A204.1 (cell line): Measurements from ENCODE around the gene GTF2E1.
A peak's percentile ranks its signal among the peaks of the same experiment; 100 is the strongest.
"Not testable (repeated sequence)": the region's sequence is repeated elsewhere in the genome, so short reads cannot be mapped to it uniquely, and the experiment has no call there.

Experiments
- FAIRE-seq: peaks from 2 replicates; lab custom pipeline; 2012; peaks lifted over from hg19 to GRCh38; lab: Jason Lieb, UNC

Gene GTF2E1

GRCh38 chr3:120742198-120742848, at the start of gene GTF2E1, which contains the start of gene RABL3:
Gene GTF2E1, plus strand, starts transcription at chr3:120742744. Its CDS starts 7,809 bp downstream, at chr3:120750553.
Gene RABL3, minus strand, starts transcription at chr3:120742516. Its CDS starts 9 bp downstream, at chr3:120742507.
- peak; percentile 99 for FAIRE-seq

GRCh38 chr3:120693439-120694171, 48.9 kb upstream of the GTF2E1 start:
- FAIRE-seq = no peak

- no peak for FAIRE-seq
Observed at GRCh38 chr3:120699333-120699732, 43.2 kb upstream of the GTF2E1 start.

- no peak for FAIRE-seq
Observed at GRCh38 chr3:120705884-120706582, 36.5 kb upstream of the GTF2E1 start.

GRCh38 chr3:120706950-120707349, 35.6 kb upstream of the GTF2E1 start:
- no peak for FAIRE-seq

- no peak for FAIRE-seq
Observed at GRCh38 chr3:120708408-120708807, 34.1 kb upstream of the GTF2E1 start.

- FAIRE-seq = no peak
Observed at GRCh38 chr3:120710369-120710768, 32.2 kb upstream of the GTF2E1 start.

GRCh38 chr3:120713262-120713661, 29.3 kb upstream of the GTF2E1 start:
- FAIRE-seq = no peak

GRCh38 chr3:120719167-120719834, 23.2 kb upstream of the GTF2E1 start:
- FAIRE-seq = not testable (repeated sequence)

GRCh38 chr3:120726791-120727190, 15.8 kb upstream of the GTF2E1 start:
- FAIRE-seq = no peak

- FAIRE-seq = no peak
Observed at GRCh38 chr3:120730576-120731542, 11.7 kb upstream of the GTF2E1 start.

- FAIRE-seq = not testable (repeated sequence)
Observed at GRCh38 chr3:120738006-120738405, 4.5 kb upstream of the GTF2E1 start.

- no peak for FAIRE-seq
Observed at GRCh38 chr3:120741320-120741719, 1.2 kb upstream of the GTF2E1 start.

GRCh38 chr3:120741837-120742197, 727 bp upstream of the GTF2E1 start:
- FAIRE-seq = no peak

GRCh38 chr3:120742849-120743365, 363 bp downstream of the GTF2E1 start:
- no peak for FAIRE-seq

GRCh38 chr3:120743556-120744195, 1.1 kb downstream of the GTF2E1 start:
- no peak for FAIRE-seq

- FAIRE-seq = no peak
Observed at GRCh38 chr3:120745466-120745865, 2.9 kb downstream of the GTF2E1 start.

- no peak for FAIRE-seq
Observed at GRCh38 chr3:120749843-120750242, 7.3 kb downstream of the GTF2E1 start.

GRCh38 chr3:120752230-120752629, 9.7 kb downstream of the GTF2E1 start:
- FAIRE-seq = no peak

GRCh38 chr3:120752865-120753264, 10.3 kb downstream of the GTF2E1 start:
- FAIRE-seq = no peak

- no peak for FAIRE-seq
Observed at GRCh38 chr3:120753810-120754209, 11.3 kb downstream of the GTF2E1 start.
